GM21619 (cell line): ENCODE data around the gene RUNX1.

Experiments used
- ATAC-seq: cut with Tn5 transposase; IDR thresholded peaks from one replicate; pipeline ENCODE4 v1.9.1; 2021; ENCODE audit not compliant: unreplicated experiment

The RUNX1 gene

GRCh38 chr21:34768326-34768725 lies 280.8 kb downstream of the RUNX1 start:
- no peak for ATAC-seq

GRCh38 chr21:34766862-34767261 lies 282.2 kb downstream of the RUNX1 start:
- ATAC-seq, result no peak

GRCh38 chr21:34765619-34766018 lies 283.5 kb downstream of the RUNX1 start:
- ATAC-seq, result no peak

- ATAC-seq, result no peak
These were observed 284.3 kb downstream of the RUNX1 start for GRCh38 chr21:34764715-34765284.

GRCh38 chr21:34762786-34763185 lies 286.3 kb downstream of the RUNX1 start:
- no peak for ATAC-seq

GRCh38 chr21:34761758-34762330 lies 287.3 kb downstream of the RUNX1 start:
- no peak for ATAC-seq

- ATAC-seq, result no peak
These were observed 294.1 kb downstream of the RUNX1 start for GRCh38 chr21:34754690-34755647.

- ATAC-seq, result no peak
These were observed 300.2 kb downstream of the RUNX1 start for GRCh38 chr21:34748862-34749261.

- ATAC-seq, result peak; percentile 70
These were observed 303.4 kb downstream of the RUNX1 start for GRCh38 chr21:34745557-34746255.

GRCh38 chr21:34744801-34745200 lies 304.3 kb downstream of the RUNX1 start:
- ATAC-seq, result no peak

- no peak for ATAC-seq
These were observed 305.3 kb downstream of the RUNX1 start for GRCh38 chr21:34743831-34744230.

GRCh38 chr21:34743285-34743684 lies 305.8 kb downstream of the RUNX1 start:
- ATAC-seq, result no peak

GRCh38 chr21:34740198-34740597 lies 308.9 kb downstream of the RUNX1 start:
- no peak for ATAC-seq
